Brain microvascular endothelial cell (primary cell): ENCODE measurements around the gene CRABP2.

Experiments
- DNase-seq: peaks from one replicate; pipeline ENCODE4 v3.0.0-alpha.2; 2020
- H3K27ac ChIP-seq: fragments of 250-450 bp; sonication (Bioruptor Pico); 2 replicates; pipeline ENCODE4 v1.5.1; 2020; ENCODE audit warnings: mild to moderate bottlenecking, moderate library complexity
- H3K27me3 ChIP-seq: fragments of 250-450 bp; sonication (Bioruptor Pico); replicated peaks from 2 replicates; pipeline ENCODE4 v1.5.1; 2020; ENCODE audit warnings: mild to moderate bottlenecking
- H3K36me3 ChIP-seq: fragments of 250-450 bp; sonication (Bioruptor Pico); replicated peaks from 2 replicates; pipeline ENCODE4 v1.5.1; 2020; ENCODE audit warnings: mild to moderate bottlenecking
- H3K4me3 ChIP-seq: 2 replicates; pipeline ENCODE4 v1.5.1; 2011; ENCODE audit warnings: low read depth, mild to moderate bottlenecking, control low read depth, low read length, moderate library complexity
- in situ Hi-C: cut with HindIII; loops from 2 replicates; pipeline ENCODE4 v1.10.0; 2017; ENCODE audit warnings: low sequenced_read_pairs, low pct_ligation_motif_present
- TF ChIP-seq, protein P1 (sequence below): IDR thresholded peaks from 2 replicates; pipeline ENCODE4 v1.5.1; 2011; ENCODE audit warnings: low read depth, mild to moderate bottlenecking, moderate library complexity, low read length, control low read depth, inconsistent platforms; ENCODE audit errors: missing control alignments

CRABP2 gene

DNA sequence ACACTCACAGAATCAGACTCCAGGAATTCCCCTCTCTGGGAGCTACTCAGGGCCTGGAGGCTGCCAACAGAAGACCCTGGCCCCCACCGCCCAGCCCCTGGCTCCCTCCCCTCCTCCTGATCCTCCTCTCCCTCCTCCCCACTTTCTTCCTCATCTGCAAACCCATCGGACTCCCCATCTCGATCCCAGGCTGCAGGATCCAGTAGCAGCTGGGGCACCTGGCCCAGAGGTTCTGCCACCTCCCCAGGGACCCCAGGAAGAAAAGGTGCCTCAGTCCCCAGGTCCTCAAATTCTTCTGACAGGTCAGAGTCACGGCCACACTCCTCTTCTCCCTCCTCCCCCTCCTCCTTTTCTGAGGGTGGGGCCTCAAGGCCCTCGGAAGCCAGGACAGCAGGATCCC is 35.6 kb downstream of the CRABP2 start:
- Histone ChIP-seq H3K27ac (no peak overlapping the region), H3K4me3 (no peak overlapping the region), H3K27me3 (no peaks in the 10 kb centered on the region), H3K36me3 (peaks cover 7% of the 10 kb centered on the region)
- TF ChIP-seq, protein P1, sequence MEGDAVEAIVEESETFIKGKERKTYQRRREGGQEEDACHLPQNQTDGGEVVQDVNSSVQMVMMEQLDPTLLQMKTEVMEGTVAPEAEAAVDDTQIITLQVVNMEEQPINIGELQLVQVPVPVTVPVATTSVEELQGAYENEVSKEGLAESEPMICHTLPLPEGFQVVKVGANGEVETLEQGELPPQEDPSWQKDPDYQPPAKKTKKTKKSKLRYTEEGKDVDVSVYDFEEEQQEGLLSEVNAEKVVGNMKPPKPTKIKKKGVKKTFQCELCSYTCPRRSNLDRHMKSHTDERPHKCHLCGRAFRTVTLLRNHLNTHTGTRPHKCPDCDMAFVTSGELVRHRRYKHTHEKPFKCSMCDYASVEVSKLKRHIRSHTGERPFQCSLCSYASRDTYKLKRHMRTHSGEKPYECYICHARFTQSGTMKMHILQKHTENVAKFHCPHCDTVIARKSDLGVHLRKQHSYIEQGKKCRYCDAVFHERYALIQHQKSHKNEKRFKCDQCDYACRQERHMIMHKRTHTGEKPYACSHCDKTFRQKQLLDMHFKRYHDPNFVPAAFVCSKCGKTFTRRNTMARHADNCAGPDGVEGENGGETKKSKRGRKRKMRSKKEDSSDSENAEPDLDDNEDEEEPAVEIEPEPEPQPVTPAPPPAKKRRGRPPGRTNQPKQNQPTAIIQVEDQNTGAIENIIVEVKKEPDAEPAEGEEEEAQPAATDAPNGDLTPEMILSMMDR: no peak
- no peak for DNase-seq
- in situ Hi-C loops: no loop called here

GRCh38 chr1:156668801-156669637 is 36.4 kb downstream of the CRABP2 start:
- no peak overlapping the region for H3K27ac ChIP-seq
- in situ Hi-C loops: no loop called here
- peaks cover 7% of the 10 kb centered on the region for H3K36me3 ChIP-seq
- DNase-seq: no peak
- no peak overlapping the region for H3K4me3 ChIP-seq
- no peaks in the 10 kb centered on the region for H3K27me3 ChIP-seq
- TF ChIP-seq, protein P1: no peak

- Histone ChIP-seq H3K4me3 (no peak overlapping the region), H3K27ac (no peak overlapping the region), H3K36me3 (peaks cover 3% of the 10 kb centered on the region), H3K27me3 (no peaks in the 10 kb centered on the region)
- no peak for DNase-seq
- in situ Hi-C loops: no loop called here
- TF ChIP-seq, protein P1: no peak
Measured at GRCh38 chr1:156667968-156668709, 37.2 kb downstream of the CRABP2 start.

DNA sequence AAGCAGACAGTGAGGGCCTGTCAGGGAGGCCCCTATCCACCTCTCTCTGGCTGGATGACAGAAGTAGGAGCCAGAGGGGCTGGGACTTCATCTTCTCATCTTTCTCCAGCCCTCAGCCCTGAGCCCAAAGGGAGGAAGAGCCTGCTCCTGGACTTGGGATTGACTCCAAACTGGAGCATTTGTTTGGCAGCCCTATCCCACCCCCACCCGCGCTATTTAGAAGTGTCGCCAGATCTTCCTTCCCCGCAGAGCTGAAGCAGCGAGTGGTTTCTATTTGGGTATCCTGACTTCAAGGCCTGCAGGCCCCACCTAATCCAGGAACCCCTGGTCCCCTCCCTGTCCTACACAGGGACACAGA is 37.8 kb downstream of the CRABP2 start:
- DNase-seq: no peak
- TF ChIP-seq, protein P1: no peak
- in situ Hi-C loops: no loop called here
- no peaks in the 10 kb centered on the region for H3K27me3 ChIP-seq
- no peak overlapping the region for H3K27ac ChIP-seq
- H3K4me3 ChIP-seq: no peak overlapping the region
- no peaks in the 10 kb centered on the region for H3K36me3 ChIP-seq

DNA sequence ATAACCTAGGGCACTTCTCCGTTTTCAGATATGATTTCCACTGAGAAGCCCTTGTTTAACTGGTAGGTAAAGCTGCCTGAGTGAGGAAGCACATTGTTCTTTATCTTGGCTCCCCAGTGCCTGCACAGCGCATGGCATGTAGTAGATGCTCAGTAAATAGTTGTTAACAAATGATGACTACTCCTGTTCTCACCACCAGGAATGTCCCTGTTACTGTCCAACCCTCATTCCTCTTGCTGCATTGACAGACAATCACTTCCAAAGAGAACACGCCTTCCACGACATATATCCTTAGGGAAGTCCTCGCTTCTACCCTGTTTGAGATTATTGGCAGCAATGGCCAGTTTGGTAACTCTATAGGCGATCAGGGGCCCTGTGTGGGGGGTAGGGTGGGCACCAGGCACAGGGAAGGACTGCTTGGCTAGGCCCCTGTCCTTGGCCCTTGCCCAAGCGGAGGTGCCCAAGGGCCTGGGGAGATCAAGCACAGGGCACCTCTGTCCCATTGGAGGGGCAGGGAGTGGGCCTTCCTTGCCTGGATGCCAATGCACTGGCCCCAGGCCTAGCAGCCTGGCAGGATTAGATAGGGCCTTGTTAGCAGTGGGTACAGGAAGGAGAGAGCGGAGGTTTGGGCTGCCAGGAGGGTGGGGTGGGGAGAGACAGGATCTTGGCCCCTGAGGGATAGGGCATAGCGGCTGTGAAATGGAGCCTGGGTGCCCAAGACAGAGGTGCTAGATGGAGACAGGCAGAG is 38.3 kb downstream of the CRABP2 start:
- no peaks in the 10 kb centered on the region for H3K36me3 ChIP-seq
- no peak overlapping the region for H3K4me3 ChIP-seq
- H3K27ac ChIP-seq: no peak overlapping the region
- in situ Hi-C loops: no loop called here
- DNase-seq: no peak
- TF ChIP-seq, protein P1: no peak
- H3K27me3 ChIP-seq: no peaks in the 10 kb centered on the region
